ENCODE data around the gene BTBD2. TPM values are rescaled to one million over a fixed set of nuclear protein-coding genes. Genes with fewer than 3 reads are reported as not detected.
A peak's percentile ranks its signal among the peaks of the same experiment; 100 is the strongest.

The BTBD2 gene
- total and polyA plus RNA-seq, 2 of the 13 experiments (the other 11 are each of a cell fraction or from before 2014, with no cell fraction given), result 28.1 to 45.3 TPM

DNA sequence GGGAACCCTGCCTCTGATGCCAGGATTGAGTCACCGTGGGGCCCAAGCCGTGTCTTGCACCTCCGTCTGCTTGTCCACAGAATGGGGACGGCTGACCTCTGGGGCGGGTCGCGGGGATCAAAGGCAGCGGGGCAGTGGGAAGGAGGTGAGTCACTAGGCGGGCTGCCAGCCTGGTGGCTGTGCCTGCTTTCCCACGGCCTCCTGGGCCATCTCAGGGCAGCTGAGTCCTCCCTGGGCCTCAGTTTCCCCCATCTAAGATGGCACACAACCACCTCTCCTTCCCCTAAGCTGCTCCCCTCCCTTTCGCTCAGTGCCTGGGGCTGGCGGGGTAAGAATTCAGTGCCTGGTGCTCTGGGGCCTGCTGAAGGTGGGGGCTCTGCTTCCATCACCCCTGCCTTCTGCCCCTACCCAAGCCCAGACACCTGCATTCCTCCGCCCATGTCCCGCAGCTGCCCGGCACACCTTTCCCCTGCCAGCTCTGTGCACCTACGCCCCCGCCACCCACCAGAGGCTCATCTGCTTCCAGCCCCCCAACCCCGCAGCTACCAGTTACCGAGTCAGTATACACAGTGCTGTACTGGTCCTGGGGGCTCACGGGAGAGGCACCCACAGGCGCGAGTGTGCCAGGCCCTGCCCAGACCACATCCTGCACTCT is 32.1 kb upstream of the BTBD2 start (continued):
- peak; percentile 53 for TF ChIP-seq AGO2 (optimal IDR thresholded peaks at IDR 0.05; ENCODE audit: low read depth, low read length)
- TF ChIP-seq, protein P1, sequence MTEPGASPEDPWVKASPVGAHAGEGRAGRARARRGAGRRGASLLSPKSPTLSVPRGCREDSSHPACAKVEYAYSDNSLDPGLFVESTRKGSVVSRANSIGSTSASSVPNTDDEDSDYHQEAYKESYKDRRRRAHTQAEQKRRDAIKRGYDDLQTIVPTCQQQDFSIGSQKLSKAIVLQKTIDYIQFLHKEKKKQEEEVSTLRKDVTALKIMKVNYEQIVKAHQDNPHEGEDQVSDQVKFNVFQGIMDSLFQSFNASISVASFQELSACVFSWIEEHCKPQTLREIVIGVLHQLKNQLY (CRISPR knock-in tag; IDR thresholded peaks at IDR 0.05), result no peak
- TF ChIP-seq PRPF4 (IDR thresholded peaks at IDR 0.05; ENCODE audit: low read depth, low read length, poor library complexity, severe bottlenecking), result no peak
- no peak for TF ChIP-seq RORA (CRISPR knock-in tag; IDR thresholded peaks at IDR 0.05)
- peak; percentile 94 for TF ChIP-seq ZBTB38 (CRISPR knock-in tag; IDR thresholded peaks at IDR 0.05)
- no peak for TF ChIP-seq KLF12 (CRISPR knock-in tag; IDR thresholded peaks at IDR 0.05; ENCODE audit: borderline replicate concordance)
- no peak for TF ChIP-seq ZNF510 (CRISPR knock-in tag; IDR thresholded peaks at IDR 0.05; ENCODE audit: low read depth)
- peak; percentile 96 for TF ChIP-seq FOSL2 (CRISPR knock-in tag; IDR thresholded peaks at IDR 0.05)
- TF ChIP-seq, protein P2, sequence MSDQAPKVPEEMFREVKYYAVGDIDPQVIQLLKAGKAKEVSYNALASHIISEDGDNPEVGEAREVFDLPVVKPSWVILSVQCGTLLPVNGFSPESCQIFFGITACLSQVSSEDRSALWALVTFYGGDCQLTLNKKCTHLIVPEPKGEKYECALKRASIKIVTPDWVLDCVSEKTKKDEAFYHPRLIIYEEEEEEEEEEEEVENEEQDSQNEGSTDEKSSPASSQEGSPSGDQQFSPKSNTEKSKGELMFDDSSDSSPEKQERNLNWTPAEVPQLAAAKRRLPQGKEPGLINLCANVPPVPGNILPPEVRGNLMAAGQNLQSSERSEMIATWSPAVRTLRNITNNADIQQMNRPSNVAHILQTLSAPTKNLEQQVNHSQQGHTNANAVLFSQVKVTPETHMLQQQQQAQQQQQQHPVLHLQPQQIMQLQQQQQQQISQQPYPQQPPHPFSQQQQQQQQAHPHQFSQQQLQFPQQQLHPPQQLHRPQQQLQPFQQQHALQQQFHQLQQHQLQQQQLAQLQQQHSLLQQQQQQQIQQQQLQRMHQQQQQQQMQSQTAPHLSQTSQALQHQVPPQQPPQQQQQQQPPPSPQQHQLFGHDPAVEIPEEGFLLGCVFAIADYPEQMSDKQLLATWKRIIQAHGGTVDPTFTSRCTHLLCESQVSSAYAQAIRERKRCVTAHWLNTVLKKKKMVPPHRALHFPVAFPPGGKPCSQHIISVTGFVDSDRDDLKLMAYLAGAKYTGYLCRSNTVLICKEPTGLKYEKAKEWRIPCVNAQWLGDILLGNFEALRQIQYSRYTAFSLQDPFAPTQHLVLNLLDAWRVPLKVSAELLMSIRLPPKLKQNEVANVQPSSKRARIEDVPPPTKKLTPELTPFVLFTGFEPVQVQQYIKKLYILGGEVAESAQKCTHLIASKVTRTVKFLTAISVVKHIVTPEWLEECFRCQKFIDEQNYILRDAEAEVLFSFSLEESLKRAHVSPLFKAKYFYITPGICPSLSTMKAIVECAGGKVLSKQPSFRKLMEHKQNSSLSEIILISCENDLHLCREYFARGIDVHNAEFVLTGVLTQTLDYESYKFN (CRISPR knock-in tag; conservative IDR thresholded peaks at IDR 0.05), result 0 out of 2 replicates have a peak, but pooled peaks have one; percentile 41
- no peak for TF ChIP-seq ZNF790 (CRISPR knock-in tag; IDR thresholded peaks at IDR 0.05; ENCODE audit: borderline replicate concordance)
- no peak for TF ChIP-seq ZFP41 (CRISPR knock-in tag; IDR thresholded peaks at IDR 0.05; ENCODE audit: borderline replicate concordance)
- TF ChIP-seq CHCHD3 (CRISPR knock-in tag; IDR thresholded peaks at IDR 0.05), result no peak
- no peak for TF ChIP-seq ZNF83 (CRISPR knock-in tag; IDR thresholded peaks at IDR 0.05; ENCODE audit: borderline replicate concordance)
- TF ChIP-seq RARA (CRISPR knock-in tag; IDR thresholded peaks at IDR 0.05), result peak; percentile 90
- TF ChIP-seq ZNF564 (CRISPR knock-in tag; IDR thresholded peaks at IDR 0.05), result no peak
- no peak for TF ChIP-seq CBX5 (CRISPR knock-in tag; IDR thresholded peaks at IDR 0.05; ENCODE audit: borderline replicate concordance)
- TF ChIP-seq HNRNPL (IDR thresholded peaks at IDR 0.05; ENCODE audit: low read depth, low read length), result peak; percentile 93
- no peak for TF ChIP-seq ZNF780A (CRISPR knock-in tag; IDR thresholded peaks at IDR 0.05)
- peak; percentile 79 for TF ChIP-seq NR2F6 (IDR thresholded peaks at IDR 0.05)
- peak; percentile 87 for TF ChIP-seq NR2F6 (CRISPR knock-in tag; IDR thresholded peaks at IDR 0.05)
- no peak for TF ChIP-seq TRIM24 (CRISPR knock-in tag; IDR thresholded peaks at IDR 0.05)
- no peak for TF ChIP-seq ZNF552 (CRISPR knock-in tag; IDR thresholded peaks at IDR 0.05; ENCODE audit: borderline replicate concordance)
- TF ChIP-seq, protein P3, sequence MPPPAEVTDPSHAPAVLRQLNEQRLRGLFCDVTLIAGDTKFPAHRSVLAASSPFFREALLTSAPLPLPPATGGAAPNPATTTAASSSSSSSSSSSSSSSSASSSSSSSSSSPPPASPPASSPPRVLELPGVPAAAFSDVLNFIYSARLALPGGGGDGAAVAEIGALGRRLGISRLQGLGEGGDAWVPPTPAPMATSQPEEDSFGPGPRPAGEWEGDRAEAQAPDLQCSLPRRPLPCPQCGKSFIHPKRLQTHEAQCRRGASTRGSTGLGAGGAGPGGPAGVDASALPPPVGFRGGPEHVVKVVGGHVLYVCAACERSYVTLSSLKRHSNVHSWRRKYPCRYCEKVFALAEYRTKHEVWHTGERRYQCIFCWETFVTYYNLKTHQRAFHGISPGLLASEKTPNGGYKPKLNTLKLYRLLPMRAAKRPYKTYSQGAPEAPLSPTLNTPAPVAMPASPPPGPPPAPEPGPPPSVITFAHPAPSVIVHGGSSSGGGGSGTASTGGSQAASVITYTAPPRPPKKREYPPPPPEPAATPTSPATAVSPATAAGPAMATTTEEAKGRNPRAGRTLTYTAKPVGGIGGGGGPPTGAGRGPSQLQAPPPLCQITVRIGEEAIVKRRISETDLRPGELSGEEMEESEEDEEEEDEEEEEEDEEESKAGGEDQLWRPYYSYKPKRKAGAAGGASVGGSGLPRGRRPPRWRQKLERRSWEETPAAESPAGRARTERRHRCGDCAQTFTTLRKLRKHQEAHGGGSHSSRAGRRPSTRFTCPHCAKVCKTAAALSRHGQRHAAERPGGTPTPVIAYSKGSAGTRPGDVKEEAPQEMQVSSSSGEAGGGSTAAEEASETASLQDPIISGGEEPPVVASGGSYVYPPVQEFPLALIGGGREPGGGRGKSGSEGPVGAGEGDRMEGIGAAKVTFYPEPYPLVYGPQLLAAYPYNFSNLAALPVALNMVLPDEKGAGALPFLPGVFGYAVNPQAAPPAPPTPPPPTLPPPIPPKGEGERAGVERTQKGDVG (CRISPR knock-in tag; IDR thresholded peaks at IDR 0.05; ENCODE audit: borderline replicate concordance), result 0 out of 2 replicates have a peak, but pooled peaks have one; percentile 64
- no peak for TF ChIP-seq FOXK2 (IDR thresholded peaks at IDR 0.05)

Data from HepG2 (cell line).